ENCODE measurements around the gene FARS2.

DNA sequence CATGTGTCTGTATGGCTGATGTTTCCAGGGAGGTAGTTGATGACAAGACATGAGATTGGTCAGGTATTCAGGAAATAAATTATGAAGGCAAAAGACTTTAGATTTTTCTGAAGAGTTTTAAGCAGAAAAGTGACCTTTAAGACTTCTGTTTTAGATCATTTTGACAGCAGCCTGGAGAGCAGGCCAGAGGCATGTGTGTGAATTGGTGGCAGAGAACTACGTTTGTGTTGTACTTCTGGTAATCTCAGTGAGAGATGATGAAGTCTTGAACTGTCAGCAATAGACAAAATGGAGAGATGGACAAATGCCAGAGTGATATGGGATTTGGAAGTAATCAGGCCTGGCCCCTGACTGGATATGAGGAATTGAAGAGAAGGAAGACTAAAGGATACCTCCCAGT, 30.8 kb downstream of the FARS2 start:
- TF ChIP-seq, protein P1, sequence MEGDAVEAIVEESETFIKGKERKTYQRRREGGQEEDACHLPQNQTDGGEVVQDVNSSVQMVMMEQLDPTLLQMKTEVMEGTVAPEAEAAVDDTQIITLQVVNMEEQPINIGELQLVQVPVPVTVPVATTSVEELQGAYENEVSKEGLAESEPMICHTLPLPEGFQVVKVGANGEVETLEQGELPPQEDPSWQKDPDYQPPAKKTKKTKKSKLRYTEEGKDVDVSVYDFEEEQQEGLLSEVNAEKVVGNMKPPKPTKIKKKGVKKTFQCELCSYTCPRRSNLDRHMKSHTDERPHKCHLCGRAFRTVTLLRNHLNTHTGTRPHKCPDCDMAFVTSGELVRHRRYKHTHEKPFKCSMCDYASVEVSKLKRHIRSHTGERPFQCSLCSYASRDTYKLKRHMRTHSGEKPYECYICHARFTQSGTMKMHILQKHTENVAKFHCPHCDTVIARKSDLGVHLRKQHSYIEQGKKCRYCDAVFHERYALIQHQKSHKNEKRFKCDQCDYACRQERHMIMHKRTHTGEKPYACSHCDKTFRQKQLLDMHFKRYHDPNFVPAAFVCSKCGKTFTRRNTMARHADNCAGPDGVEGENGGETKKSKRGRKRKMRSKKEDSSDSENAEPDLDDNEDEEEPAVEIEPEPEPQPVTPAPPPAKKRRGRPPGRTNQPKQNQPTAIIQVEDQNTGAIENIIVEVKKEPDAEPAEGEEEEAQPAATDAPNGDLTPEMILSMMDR (IDR thresholded peaks at IDR 0.05) = no peak
- TF ChIP-seq POLR2A (IDR thresholded peaks at IDR 0.05) = no peak
